Retinal pigment epithelial cell (primary cell): Measurements from ENCODE around the gene P3H2.

Source experiments
- DNase-seq: peaks from one replicate; pipeline ENCODE4 v3.0.0-alpha.2; 2010; ENCODE audit warnings: low read depth
- H3K4me3 ChIP-seq: 2 replicates; pipeline ENCODE4 v1.5.1; 2011; ENCODE audit warnings: mild to moderate bottlenecking, low read length, control low read depth, moderate library complexity
- TF ChIP-seq, protein P1 (sequence below): conservative IDR thresholded peaks from 2 replicates; pipeline ENCODE4 v1.5.1; 2011; ENCODE audit warnings: low read depth, low read length, control low read depth, inconsistent platforms

Gene P3H2

DNA sequence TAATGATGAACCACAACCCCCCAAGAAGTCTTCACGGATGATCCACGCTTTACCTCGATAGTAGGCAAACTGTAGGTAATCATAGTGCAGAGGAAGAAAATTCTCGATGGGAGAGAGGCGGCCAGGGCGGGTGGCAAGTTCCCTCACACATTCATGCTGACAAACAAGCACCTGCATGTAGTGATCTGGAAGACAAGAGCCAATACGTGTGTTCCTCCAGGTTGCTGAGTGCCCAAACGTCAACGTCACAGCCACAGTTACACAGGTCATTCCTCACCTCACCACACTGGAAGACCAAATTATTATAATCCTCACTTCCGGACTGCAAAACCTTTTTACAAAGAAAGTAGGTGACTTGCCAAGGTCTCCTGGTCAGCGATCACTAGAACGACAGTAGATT, 131.8 kb downstream of the P3H2 start:
- no peak overlapping the region for H3K4me3 ChIP-seq
- no peak for DNase-seq
- TF ChIP-seq, protein P1, sequence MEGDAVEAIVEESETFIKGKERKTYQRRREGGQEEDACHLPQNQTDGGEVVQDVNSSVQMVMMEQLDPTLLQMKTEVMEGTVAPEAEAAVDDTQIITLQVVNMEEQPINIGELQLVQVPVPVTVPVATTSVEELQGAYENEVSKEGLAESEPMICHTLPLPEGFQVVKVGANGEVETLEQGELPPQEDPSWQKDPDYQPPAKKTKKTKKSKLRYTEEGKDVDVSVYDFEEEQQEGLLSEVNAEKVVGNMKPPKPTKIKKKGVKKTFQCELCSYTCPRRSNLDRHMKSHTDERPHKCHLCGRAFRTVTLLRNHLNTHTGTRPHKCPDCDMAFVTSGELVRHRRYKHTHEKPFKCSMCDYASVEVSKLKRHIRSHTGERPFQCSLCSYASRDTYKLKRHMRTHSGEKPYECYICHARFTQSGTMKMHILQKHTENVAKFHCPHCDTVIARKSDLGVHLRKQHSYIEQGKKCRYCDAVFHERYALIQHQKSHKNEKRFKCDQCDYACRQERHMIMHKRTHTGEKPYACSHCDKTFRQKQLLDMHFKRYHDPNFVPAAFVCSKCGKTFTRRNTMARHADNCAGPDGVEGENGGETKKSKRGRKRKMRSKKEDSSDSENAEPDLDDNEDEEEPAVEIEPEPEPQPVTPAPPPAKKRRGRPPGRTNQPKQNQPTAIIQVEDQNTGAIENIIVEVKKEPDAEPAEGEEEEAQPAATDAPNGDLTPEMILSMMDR: no peak

DNA sequence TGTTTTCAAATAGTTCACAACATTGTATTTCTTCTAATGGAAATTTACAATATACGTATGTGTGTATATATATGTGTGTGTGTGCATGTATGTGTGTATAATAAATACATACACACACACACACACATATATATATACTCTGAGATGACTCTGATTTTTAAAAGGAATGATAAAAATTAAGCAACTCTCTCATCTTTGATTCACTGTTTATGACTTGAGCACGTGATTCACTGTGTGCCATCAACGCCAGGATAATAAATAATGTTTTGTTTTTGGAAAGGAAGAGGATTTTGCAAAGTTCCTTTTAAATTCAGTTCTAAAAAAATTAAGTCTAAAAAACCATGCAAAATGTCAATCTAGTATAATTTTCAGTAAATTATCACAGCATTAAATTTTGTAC, 132.4 kb downstream of the P3H2 start:
- TF ChIP-seq, protein P1: no peak
- no peak for DNase-seq
- H3K4me3 ChIP-seq: no peak overlapping the region

GRCh38 chr3:189985948-189986347, 134.7 kb downstream of the P3H2 start:
- TF ChIP-seq, protein P1: no peak
- no peak overlapping the region for H3K4me3 ChIP-seq
- DNase-seq: no peak

DNA sequence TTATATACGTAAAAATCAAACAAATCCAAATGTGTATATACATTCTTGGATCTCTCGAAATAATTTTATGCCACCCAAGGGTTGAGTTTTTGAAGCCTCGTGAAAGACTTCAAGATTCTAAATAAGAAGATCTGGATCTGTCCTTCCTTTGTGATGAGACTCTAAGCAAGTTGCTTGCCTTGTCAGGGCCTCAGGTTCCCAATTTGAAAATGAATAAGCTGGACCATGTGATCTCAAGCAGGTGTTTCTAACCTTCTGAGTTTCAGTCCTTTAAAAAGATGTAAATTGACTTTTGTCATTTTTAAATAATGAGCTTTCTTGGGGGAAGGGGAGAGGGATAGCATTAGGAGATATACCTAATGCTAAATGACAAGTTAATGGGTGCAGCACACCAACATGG, 137.1 kb downstream of the P3H2 start:
- H3K4me3 ChIP-seq: no peak overlapping the region
- DNase-seq: no peak
- TF ChIP-seq, protein P1: no peak

- H3K4me3 ChIP-seq: no peak overlapping the region
- TF ChIP-seq, protein P1: no peak
- DNase-seq: no peak
Observed at GRCh38 chr3:189982321-189982945, 138.3 kb downstream of the P3H2 start.

GRCh38 chr3:189981668-189982067, 139.0 kb downstream of the P3H2 start:
- peak; percentile 65 for DNase-seq
- TF ChIP-seq, protein P1: no peak

DNA sequence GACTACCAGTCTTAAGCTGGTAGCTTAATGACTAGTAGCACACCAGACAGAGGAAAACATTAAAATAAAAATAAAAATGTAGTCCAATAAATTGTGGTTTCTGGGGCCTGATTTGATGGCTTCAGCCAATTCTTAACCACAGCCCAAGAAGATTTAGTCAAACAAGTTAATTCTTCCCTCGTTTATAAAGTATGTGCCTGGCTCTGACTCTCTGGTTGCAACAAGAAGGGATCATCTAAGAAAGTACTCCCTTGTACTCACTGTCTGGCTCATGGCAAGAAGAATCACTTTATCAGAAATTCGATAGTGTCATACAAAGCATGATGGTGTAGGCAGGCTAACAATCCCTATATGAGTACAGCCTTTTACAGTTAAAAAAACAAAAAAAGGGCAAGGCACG, 141.9 kb downstream of the P3H2 start:
- TF ChIP-seq, protein P1: no peak
- no peak for DNase-seq
- no peak overlapping the region for H3K4me3 ChIP-seq

More at GRCh38 chr3:189981668-189982067, 139.0 kb downstream of the P3H2 start:
- H3K4me3 ChIP-seq: no peak overlapping the region
